GM12892 (cell line): ENCODE data around the gene AFDN.
"Not testable (repeated sequence)": the region's sequence is repeated elsewhere in the genome, so short reads cannot be mapped to it uniquely, and the experiment has no call there.

Source experiments
- DNase-seq: peaks from one replicate; pipeline ENCODE4 v3.0.0; 2011; ENCODE audit not compliant: insufficient read length
- FAIRE-seq: peaks from 2 replicates; lab custom pipeline; 2011; peaks lifted over from hg19 to GRCh38; lab: Jason Lieb, UNC
- POLR2A ChIP-seq: IDR thresholded peaks from 2 replicates; pipeline ENCODE4 v1.6.1; 2011; ENCODE audit warnings: low read depth, low read length, control low read depth
- POLR2AphosphoS5 ChIP-seq: IDR thresholded peaks from 2 replicates; pipeline ENCODE4 v1.6.1; 2011; ENCODE audit warnings: low read depth, low read length, control low read depth
- TAF1 ChIP-seq: IDR thresholded peaks from 2 replicates; pipeline ENCODE4 v1.6.1; 2011; ENCODE audit warnings: low read depth, mild to moderate bottlenecking, control low read depth, low read length, borderline replicate concordance

Gene AFDN

GRCh38 chr6:167995302-167995701 lies 168.6 kb downstream of the AFDN start:
- no peak for FAIRE-seq

DNA sequence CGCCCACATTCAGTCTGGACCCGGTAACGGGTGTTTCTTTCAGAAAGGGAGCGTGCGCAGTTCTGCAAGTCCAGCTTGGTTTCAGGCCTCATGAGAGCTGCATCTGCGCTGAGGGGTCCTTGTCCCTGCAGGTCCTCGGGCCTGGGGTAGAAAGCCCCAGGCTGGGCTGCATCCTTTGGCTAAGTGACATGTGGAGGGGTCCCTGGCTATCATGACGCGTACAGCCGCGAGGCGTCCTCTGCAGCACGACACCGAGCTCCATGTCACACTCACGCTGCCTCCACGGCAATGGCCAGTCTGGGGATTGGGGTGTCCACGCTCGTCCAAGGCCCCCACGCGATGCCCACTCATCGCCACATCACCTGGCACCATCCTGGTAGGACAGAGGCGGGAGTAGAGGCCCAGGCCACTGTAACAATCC lies 169.0 kb downstream of the AFDN start:
- TF ChIP-seq POLR2AphosphoS5 (no peak), TAF1 (no peak), POLR2A (no peak)
- DNase-seq (no peak), FAIRE-seq (no peak)

More at GRCh38 chr6:167995302-167995701, 168.6 kb downstream of the AFDN start:
- TF ChIP-seq TAF1 (no peak), POLR2AphosphoS5 (no peak), POLR2A (no peak)
- DNase-seq: no peak

DNA sequence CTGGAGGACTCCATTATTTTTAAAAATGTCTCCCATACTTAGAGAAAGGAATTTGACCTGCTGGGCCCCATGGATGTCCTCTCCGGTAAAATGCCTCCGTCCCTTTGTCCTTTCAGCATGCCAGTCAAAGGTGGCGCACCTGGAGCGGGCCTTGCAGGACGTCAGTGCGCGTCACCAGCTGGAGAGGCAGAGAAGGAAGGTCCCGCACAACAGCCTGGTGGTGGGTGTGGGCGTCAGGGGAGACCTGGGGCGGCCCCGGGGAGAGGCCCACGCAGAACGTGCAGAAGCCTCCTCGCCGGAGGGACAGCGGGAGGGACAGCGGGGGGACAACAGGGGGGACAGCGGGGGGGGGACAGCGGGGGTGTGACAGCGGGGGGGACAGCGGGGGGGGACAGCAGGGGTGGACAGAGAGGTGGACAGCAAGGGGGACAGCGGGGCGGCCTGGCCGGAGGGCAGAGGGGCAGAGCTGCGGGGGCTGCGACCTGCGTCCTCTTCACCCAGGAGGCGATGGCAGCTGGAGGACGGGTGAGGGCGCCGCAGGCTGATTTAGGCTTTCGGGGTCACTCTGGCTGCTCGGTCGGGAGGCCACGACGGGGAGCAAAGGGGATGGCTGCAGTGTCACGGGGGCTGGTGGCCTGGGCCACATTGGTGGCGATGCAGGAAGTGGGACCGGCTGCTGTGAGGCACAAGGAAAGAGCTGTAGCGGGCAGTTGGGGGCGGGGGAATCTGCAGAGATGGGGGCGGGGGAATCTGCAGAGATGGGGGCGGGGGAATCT lies 169.9 kb downstream of the AFDN start:
- no peak for FAIRE-seq
- DNase-seq: no peak
- no peak for TF ChIP-seq POLR2AphosphoS5
- TF ChIP-seq POLR2A: no peak
- TF ChIP-seq TAF1: no peak

DNA sequence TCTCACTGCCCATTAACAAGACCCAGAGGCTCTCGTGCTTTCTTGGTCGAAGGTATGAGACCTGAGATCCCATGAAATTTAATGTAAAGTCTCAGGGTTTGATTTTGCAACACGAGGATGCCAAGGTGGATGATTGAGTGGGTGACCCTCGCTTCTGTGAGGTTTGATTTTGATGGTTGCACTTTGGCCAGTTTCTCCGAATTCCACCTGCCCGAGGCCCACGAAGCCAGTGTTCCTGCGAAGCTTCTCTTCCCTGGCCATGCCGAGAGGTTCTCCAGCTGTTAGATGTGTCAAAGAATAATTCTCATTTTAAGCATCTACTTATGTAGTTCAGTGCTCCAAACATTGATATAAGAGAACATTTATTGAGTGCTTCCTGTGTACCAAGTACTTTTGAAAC lies 170.9 kb downstream of the AFDN start, which contains the start of gene KIF25:
TSS of gene KIF25 (plus strand) at position 30 of the 400 bp plus-strand sequence. CDS start 31,915 bp downstream, outside the sequence.
- no peak for FAIRE-seq
- DNase-seq: no peak
- TF ChIP-seq TAF1 (no peak), POLR2A (no peak), POLR2AphosphoS5 (no peak)

- DNase-seq: no peak
- no peak for FAIRE-seq
- TF ChIP-seq POLR2AphosphoS5 (no peak), POLR2A (no peak), TAF1 (no peak)
Measured at GRCh38 chr6:167998215-167998614, 171.5 kb downstream of the AFDN start.

- FAIRE-seq: no peak
- TF ChIP-seq TAF1 (no peak), POLR2AphosphoS5 (no peak), POLR2A (no peak)
- no peak for DNase-seq
Measured at GRCh38 chr6:168000198-168001028, 173.7 kb downstream of the AFDN start.

GRCh38 chr6:168001029-168001332 lies 174.3 kb downstream of the AFDN start:
- FAIRE-seq: no peak
- no peak for TF ChIP-seq TAF1

DNA sequence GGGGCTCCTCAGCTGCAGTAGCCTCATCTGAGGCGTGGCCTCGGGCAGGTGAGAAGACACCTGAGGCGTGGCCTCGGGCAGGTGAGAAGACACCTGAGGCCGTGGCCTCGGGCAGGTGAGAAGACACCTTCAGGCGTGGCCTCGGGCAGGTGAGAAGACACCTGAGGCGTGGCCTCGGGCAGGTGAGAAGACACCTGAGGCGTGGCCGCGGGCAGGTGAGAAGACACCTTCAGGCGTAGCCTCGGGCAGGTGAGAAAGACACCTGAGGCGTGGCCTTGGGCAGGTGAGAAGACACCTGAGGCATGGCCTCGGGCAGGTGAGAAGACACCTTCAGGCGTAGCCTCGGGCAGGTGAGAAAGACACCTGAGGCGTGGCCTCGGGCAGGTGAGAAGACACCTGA lies 174.8 kb downstream of the AFDN start:
- DNase-seq, FAIRE-seq: not testable (repeated sequence)

More at GRCh38 chr6:168001029-168001332, 174.3 kb downstream of the AFDN start:
- DNase-seq: no peak

DNA sequence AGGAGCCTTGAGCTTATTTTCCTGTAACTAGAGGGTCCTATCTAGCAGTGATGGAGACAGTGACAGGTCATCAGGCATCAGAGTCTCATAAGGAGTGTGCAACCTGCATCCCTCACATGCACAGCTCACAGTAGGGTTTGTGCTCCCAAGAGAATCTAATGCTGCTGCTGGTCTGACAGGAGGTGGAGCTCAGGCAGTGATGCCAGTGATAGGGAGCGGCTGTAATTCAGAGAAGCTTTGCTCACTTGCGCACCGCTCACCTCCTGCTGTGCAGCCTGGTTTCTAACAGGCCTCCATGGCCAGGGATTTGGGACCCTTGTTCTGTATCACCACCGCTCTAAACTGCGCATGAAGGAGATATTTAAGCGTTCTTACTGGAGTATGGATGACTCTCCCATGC lies 176.1 kb downstream of the AFDN start:
- no peak for TF ChIP-seq POLR2A
- TF ChIP-seq TAF1: no peak
- TF ChIP-seq POLR2AphosphoS5: no peak
- DNase-seq: no peak
- no peak for FAIRE-seq

GRCh38 chr6:168004023-168004422 lies 177.3 kb downstream of the AFDN start:
- TF ChIP-seq POLR2AphosphoS5 (no peak), TAF1 (no peak), POLR2A (no peak)
- no peak for DNase-seq
- FAIRE-seq: no peak

DNA sequence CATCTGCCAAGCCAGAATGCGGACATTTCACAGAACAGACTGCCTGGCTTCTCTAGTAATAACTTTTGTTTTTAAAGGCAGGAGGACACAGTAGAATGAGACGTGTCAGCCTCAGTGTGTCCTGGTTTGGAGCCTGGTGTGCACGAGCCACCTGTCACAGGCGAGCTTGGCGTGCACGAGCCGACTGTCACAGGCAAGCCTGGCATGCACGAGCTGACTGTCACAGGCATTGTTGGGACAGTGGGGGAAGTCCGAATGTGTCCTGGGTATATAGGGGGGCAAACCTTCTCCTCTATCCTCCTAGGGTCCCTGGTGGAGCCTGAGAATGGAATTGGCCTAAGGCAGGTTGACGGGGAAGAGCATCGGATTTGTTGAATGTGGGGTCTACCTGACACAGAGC lies 178.2 kb downstream of the AFDN start:
- no peak for FAIRE-seq
- DNase-seq: no peak
- TF ChIP-seq TAF1 (no peak), POLR2A (no peak), POLR2AphosphoS5 (no peak)

- FAIRE-seq (no peak), DNase-seq (no peak)
- TF ChIP-seq POLR2A: no peak
- TF ChIP-seq TAF1: no peak
- no peak for TF ChIP-seq POLR2AphosphoS5
Measured at GRCh38 chr6:168005796-168006195, 179.1 kb downstream of the AFDN start.
